Mucosa of rectum (tissue), 2 donors: ENCODE results near the gene ZNF91.
"Not testable (repeated sequence)": the region's sequence is repeated elsewhere in the genome, so short reads cannot be mapped to it uniquely, and the experiment has no call there.

Experiments
- H3K27ac ChIP-seq, 2 donors: one replicate each; pipeline ENCODE4 v1.7.0; 2013; ENCODE audit warnings: inconsistent platforms in 2 of 2, low read depth in 2 of 2, low read length in 2 of 2
- H3K27me3 ChIP-seq, 2 donors: one replicate each; pipeline ENCODE4 v1.7.0; 2013; ENCODE audit warnings: low read length in 2 of 2; ENCODE audit not compliant: control insufficient read depth in 2 of 2, insufficient read depth in 2 of 2
- H3K36me3 ChIP-seq, 2 donors: one replicate each; pipeline ENCODE4 v1.7.0; 2013; ENCODE audit warnings: low read length in 2 of 2; ENCODE audit not compliant: control insufficient read depth in 2 of 2, insufficient read depth in 2 of 2
- H3K4me1 ChIP-seq, 2 donors: one replicate each; pipeline ENCODE4 v1.7.0; 2013; ENCODE audit warnings: low read length in 2 of 2, mild to moderate bottlenecking in 1 of 2; ENCODE audit not compliant: control insufficient read depth in 2 of 2, insufficient read depth in 2 of 2
- H3K4me3 ChIP-seq, 2 donors: one replicate each; pipeline ENCODE4 v1.7.0; 2013; ENCODE audit warnings: low read length in 2 of 2
- H3K9ac ChIP-seq, 2 donors: one replicate each; pipeline ENCODE4 v1.7.0; 2013; ENCODE audit warnings: low read length in 2 of 2, low read depth in 1 of 2, mild to moderate bottlenecking in 1 of 2
- H3K9me3 ChIP-seq, 2 donors: one replicate each; pipeline ENCODE4 v1.7.0; 2013; ENCODE audit warnings: low read length in 2 of 2; ENCODE audit not compliant: control insufficient read depth in 2 of 2
- donor health status: healthy.
- donor health status: Normal muscosa, but diverticular disease.

The ZNF91 gene

DNA sequence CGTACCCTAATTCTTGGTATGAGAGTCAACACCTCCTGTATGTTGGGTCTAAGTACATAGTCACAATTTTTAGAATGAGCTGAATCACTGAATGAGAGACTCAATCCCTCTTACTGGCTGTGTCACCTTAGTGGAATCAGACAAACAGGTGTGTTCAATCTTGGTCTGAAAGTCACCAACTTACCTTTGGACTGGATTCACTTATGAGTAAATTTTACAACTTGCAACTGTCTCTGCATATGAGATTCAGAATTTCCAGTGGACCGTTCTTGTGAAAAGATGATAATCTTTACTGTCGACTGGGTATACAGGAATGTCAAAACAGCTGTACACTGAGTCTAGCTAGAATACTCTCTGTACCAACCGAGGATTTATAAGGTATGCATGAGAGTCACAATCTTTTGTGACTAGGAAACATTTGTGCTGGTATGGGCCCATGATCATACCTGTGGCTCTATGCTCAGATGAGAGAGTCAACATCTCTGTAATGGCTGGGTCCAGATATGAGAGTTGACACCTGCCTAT lies 5.9 kb upstream of the ZNF91 start:
- Histone ChIP-seq H3K27me3 (no peaks in the 10 kb centered on the region), H3K36me3 (peaks cover 0 to 2% of the 10 kb centered on the region in 2 donors), H3K9me3 (no peaks in the 10 kb centered on the region), H3K4me1 (peaks cover 40 to 50% of the 10 kb centered on the region in 2 donors), H3K27ac (peak overlapping the region; percentile 89 to 93), H3K9ac (peak overlapping the region in 1 of 2 donors; percentile 1), H3K4me3 (peak overlapping the region in 1 of 2 donors; percentile 28)

DNA sequence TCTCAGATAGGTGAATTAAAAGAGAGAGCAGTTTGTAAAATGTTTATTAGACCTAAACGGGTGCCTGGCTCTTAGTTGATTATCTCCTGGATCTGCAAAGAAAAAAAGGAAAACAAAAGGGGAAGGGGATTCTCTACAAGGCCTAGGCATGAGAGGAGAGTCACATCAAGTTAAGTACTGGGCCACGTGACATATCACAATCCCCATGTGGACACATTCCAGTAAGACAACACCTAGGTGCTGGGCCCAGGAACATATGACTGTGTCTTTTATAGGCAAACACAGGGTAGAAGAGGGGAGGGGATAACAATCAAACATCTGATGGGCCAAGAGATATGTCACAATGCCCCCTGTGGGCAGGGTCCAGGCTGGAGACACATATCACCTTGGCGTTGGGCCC lies 4.2 kb upstream of the ZNF91 start:
- Histone ChIP-seq H3K27ac (no peak overlapping the region), H3K4me3 (no peak overlapping the region), H3K9ac (no peak overlapping the region), H3K27me3 (no peaks in the 10 kb centered on the region), H3K4me1 (peaks cover 38 to 39% of the 10 kb centered on the region in 2 donors), H3K9me3 (no peaks in the 10 kb centered on the region), H3K36me3 (no peaks in the 10 kb centered on the region)

DNA sequence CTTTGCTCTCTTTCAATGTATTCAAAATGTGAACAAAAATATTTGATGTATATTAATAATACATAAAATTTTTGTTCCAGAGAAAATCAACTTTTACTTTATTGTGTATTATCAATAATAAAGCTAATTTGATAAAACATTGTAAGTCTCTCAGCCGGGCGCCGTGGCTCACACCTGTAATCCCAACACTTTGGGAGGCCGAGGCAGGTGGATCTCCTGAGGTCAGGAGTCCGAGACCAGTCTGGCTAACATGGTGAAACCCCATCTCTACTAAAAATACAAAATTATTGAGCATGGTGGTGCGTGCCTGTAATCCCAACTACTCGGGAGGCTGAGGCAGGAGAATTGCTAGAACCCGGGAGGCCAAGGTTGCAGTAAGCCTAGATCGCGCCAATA lies 449 bp upstream of the ZNF91 start:
- peak overlapping the region in 1 of 2 donors; percentile 99 for H3K9ac ChIP-seq

DNA sequence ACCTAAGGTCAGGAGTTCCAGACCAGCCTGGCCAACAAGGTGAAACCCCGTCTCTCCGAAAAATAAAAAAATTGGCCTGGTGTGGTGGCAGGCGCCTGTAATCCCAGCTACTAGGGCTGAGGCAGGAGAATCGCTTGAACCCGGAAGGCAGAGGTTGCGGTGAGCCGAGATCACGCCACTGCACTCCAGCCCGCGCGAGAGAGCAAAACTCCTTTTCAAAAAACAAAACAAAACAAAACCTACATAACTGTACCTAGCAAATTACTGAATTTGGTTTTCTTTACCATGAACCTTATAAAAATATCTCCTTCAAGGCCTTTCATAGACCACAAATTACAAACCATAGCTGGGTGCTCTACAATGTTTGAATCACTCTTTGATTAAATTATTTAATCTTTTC lies 760 bp downstream of the ZNF91 start:
- peak overlapping the region; percentile 97 to 98 for H3K27ac ChIP-seq
- H3K9ac ChIP-seq = peak overlapping the region; percentile 99 to 100
- peak overlapping the region; percentile 96 to 99 for H3K4me3 ChIP-seq
- H3K36me3 ChIP-seq = peaks cover 0 to 2% of the 10 kb centered on the region in 2 donors
- no peaks in the 10 kb centered on the region for H3K27me3 ChIP-seq
- H3K4me1 ChIP-seq = peaks cover 12 to 29% of the 10 kb centered on the region in 2 donors
- H3K9me3 ChIP-seq = no peaks in the 10 kb centered on the region

More for the DNA sequence above, 449 bp upstream of the ZNF91 start:
- Histone ChIP-seq H3K4me3 (peak overlapping the region in 1 of 2 donors; percentile 99), H3K27ac (peak overlapping the region in 1 of 2 donors; percentile 97), H3K4me1 (peaks cover 13 to 34% of the 10 kb centered on the region in 2 donors)
- not testable (repeated sequence) for H3K9me3 ChIP-seq, H3K27me3 ChIP-seq, H3K36me3 ChIP-seq

DNA sequence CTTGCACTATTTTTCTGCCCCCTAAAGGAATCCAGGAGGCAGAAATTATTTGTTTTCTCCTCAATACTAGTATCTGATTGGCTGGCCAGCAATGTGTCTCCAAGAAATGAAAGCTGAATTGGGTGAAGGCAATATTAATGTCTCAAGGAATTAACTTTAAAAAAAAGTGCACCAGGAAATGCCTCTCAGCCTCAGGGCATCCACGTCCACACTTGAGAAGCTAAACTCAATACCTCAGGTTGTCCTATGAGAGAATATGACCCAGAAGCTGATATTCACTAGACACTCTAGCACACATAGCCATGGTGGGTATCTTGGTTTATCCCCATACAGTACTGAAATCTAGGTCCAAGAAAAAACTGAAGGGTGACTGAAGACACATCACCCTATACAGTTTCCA lies 2.1 kb downstream of the ZNF91 start:
- Histone ChIP-seq H3K9ac (peak overlapping the region in 1 of 2 donors; percentile 99), H3K27ac (peak overlapping the region; percentile 50 to 97), H3K4me3 (peak overlapping the region; percentile 96 to 99), H3K27me3 (no peaks in the 10 kb centered on the region), H3K9me3 (no peaks in the 10 kb centered on the region), H3K4me1 (peaks cover 13 to 29% of the 10 kb centered on the region in 2 donors), H3K36me3 (peaks cover 5 to 11% of the 10 kb centered on the region in 2 donors)

DNA sequence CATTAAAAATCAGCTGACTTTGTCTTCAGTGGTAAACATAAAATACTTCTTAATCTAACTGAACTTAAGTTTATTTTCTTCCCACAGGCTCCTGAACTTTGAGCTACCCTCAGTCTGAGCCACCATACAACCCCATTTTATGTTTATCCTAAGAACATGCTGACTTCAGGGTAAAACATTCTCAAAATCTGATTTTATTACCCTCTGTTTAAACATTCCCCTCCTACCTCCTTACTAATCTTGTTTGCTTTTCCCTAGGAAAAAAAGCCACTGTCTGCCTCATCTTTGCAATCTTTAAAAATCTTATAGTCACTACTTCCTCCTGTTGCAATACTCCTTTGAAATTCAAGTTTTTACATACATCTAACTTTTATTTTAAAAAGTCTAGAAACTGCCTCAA lies 4.0 kb downstream of the ZNF91 start:
- Histone ChIP-seq H3K4me3 (peak overlapping the region in 1 of 2 donors; percentile 5), H3K36me3 (peaks cover 17 to 18% of the 10 kb centered on the region in 2 donors), H3K27ac (peak overlapping the region; percentile 47 to 56), H3K9ac (peak overlapping the region in 1 of 2 donors; percentile 26), H3K9me3 (no peaks in the 10 kb centered on the region), H3K4me1 (peaks cover 13 to 29% of the 10 kb centered on the region in 2 donors), H3K27me3 (no peaks in the 10 kb centered on the region)

DNA sequence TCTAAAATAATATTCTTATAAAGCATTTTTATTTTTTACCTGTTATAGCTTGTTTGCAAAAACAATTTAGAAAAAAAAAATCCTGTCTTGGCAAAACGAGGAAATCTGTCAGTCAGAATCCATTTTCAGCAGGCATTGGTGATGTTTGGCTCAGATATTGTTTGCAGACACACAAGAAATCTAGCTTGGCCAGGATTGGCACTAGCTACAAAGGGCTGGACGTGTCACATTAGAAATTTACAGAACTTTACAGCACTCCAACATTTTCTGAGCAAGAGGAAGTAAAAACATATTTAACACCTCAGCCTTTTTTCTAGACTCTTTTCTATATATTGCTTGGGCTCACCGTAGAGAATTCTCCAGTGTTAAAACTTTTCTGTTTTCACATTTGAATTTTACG lies 9.9 kb downstream of the ZNF91 start:
- Histone ChIP-seq H3K27me3 (no peaks in the 10 kb centered on the region), H3K36me3 (peaks cover 41 to 56% of the 10 kb centered on the region in 2 donors), H3K27ac (no peak overlapping the region), H3K9me3 (peaks cover 14 to 17% of the 10 kb centered on the region in 2 donors), H3K4me3 (no peak overlapping the region), H3K4me1 (peaks cover 0 to 5% of the 10 kb centered on the region in 2 donors), H3K9ac (no peak overlapping the region)

DNA sequence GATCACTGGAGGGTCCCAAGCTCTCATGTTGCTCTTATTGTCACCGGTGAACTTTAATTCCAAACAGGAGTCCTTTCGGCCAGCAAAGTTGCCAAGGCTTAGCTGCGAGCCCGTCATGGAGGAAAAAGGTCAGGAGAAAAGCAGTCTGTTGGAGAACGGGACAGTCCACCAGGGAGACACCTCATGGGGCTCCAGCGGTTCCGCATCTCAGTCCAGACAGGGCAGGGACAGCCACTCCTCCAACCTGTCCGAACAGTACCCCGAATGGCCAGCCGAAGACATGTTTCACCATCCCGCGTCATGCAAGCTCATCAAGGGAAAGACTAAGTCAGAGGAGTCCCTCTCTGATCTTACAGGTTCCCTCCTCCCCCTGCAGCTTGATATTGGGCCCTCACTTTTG lies 10.4 kb downstream of the ZNF91 start:
- Histone ChIP-seq H3K27me3 (no peaks in the 10 kb centered on the region), H3K9me3 (peaks cover 14 to 17% of the 10 kb centered on the region in 2 donors), H3K36me3 (peaks cover 44 to 58% of the 10 kb centered on the region in 2 donors), H3K4me1 (peaks cover 0 to 5% of the 10 kb centered on the region in 2 donors), H3K9ac (no peak overlapping the region), H3K27ac (no peak overlapping the region), H3K4me3 (no peak overlapping the region)

DNA sequence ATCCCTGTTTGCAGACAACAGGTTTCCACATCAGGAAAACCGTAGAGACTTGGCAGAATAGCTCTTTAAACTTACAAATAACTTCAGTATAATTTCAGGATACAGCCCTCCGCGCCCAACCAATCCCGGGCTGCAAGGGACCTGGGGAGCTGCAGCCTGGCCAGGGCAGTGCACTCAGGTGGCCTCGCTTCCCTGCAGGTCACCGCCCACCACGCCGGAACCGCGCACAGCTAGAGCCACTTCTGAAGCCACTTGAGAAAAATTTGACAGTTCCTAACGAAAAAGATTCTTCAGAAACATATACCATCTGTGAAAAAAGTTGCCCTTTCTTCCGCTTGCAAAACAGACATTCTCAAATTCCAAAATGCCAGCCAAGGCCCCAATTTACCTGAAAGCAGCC lies 11.1 kb downstream of the ZNF91 start:
- no peak overlapping the region for H3K9ac ChIP-seq
- H3K9me3 ChIP-seq = peaks cover 20 to 23% of the 10 kb centered on the region in 2 donors
- no peaks in the 10 kb centered on the region for H3K27me3 ChIP-seq
- no peak overlapping the region for H3K27ac ChIP-seq
- peaks cover 50 to 58% of the 10 kb centered on the region in 2 donors for H3K36me3 ChIP-seq
- no peaks in the 10 kb centered on the region for H3K4me1 ChIP-seq
- no peak overlapping the region for H3K4me3 ChIP-seq

DNA sequence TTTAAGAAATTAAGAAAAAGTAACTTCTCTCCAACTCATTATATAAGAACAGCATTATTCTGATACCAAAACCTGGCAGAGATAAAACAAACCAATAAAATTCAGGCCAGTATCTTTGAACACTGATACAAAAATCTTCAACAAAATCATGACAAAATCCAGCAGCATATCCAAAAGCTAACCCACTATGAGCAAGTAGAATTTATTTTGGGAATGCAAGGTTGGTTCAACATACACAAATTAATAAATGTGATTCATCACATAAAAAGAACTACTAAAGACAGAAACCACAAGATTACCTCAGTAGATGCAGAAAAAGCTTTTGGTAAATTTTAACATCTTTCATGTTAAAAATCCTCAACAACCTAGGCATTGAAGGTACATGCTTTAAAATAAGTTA lies 12.3 kb downstream of the ZNF91 start:
- Histone ChIP-seq H3K36me3 (peaks cover 52 to 57% of the 10 kb centered on the region in 2 donors), H3K4me3 (no peak overlapping the region), H3K27me3 (no peaks in the 10 kb centered on the region), H3K4me1 (no peaks in the 10 kb centered on the region), H3K9me3 (peaks cover 20 to 23% of the 10 kb centered on the region in 2 donors), H3K9ac (no peak overlapping the region), H3K27ac (no peak overlapping the region)
